Measurements from ENCODE around the gene CDH4. TPM values are rescaled to one million over a fixed set of nuclear protein-coding genes. Genes with fewer than 3 reads are reported as not detected.

CDH4 gene
- total and polyA plus RNA-seq, 2 donors (not counting 1 experiment from before 2014, with no cell fraction given), result not detected

- Histone ChIP-seq H3K79me2 (ENCODE audit: control insufficient read depth, insufficient read depth, low read length) (no peaks in the 10 kb centered on the region), H3K27ac (ENCODE audit: low read length in 2 of 2) (no peak overlapping the region), H3K4me3 (ENCODE audit: control extremely low read depth in 1 of 5, extremely low read depth in 1 of 5, insufficient read depth in 1 of 5, low read depth in 2 of 5, low read length in 4 of 5) (no peak overlapping the region), H2AFZ (ENCODE audit: insufficient read depth, low read depth, low read length, poor library complexity, severe bottlenecking) (no peak overlapping the region), H3K4me2 (replicated peaks; ENCODE audit: low read depth, low read length, poor library complexity, severe bottlenecking) (no peak overlapping the region), H3K27me3 (replicated peaks in 1 of 4; ENCODE audit: control extremely low read depth in 1 of 4, control insufficient read depth in 3 of 4, insufficient read depth in 4 of 4, low read length in 3 of 4) (no peaks in the 10 kb centered on the region), H4K20me1 (ENCODE audit: control insufficient read depth, insufficient read depth, low read length, poor library complexity, severe bottlenecking) (no peaks in the 10 kb centered on the region), H3K4me1 (ENCODE audit: control insufficient read depth in 2 of 2, insufficient read depth in 2 of 2, low read length in 2 of 2) (no peaks in the 10 kb centered on the region), H3K9me3 (ENCODE audit: control extremely low read depth in 1 of 3, control insufficient read depth in 2 of 3, insufficient read depth in 1 of 3, low read length in 2 of 3) (peaks cover 0 to 72% (median 10%) of the 10 kb centered on the region in 3 donors), H3K36me3 (replicated peaks in 1 of 2; ENCODE audit: control extremely low read depth in 1 of 2, control insufficient read depth in 1 of 2, extremely low read depth in 1 of 2, insufficient read depth in 2 of 2, low read length in 1 of 2) (no peaks in the 10 kb centered on the region), H3K9ac (ENCODE audit: low read length) (no peak overlapping the region)
- H3K4me1 Mint-ChIP-seq, result no peaks in the 10 kb centered on the region
- ATAC-seq (ENCODE audit: low read depth), result no peak
- 95% methylated on average over 6 of the region's 7 CpGs for WGBS (ENCODE audit: insufficient coverage)
- TF ChIP-seq EZH2 (IDR thresholded peaks at IDR 0.05; ENCODE audit: borderline replicate concordance, insufficient read depth, low read depth, low read length, poor library complexity, severe bottlenecking) (no peak), CTCF (IDR thresholded peaks at IDR 0.05) (no peak)
- H3K27ac Mint-ChIP-seq, result no peak overlapping the region
- intact Hi-C loops (cut with micrococcal nuclease), result no loop called here
- H3K4me3 Mint-ChIP-seq, result no peak overlapping the region
- H3K27me3 Mint-ChIP-seq, result no peaks in the 10 kb centered on the region
- peaks cover 21% of the 10 kb centered on the region for H3K9me3 Mint-ChIP-seq (ENCODE audit: insufficient read depth)
- ChIA-PET POLR2A (no interaction called here), CTCF (no interaction called here)
- no peak for DNase-seq
Measured at GRCh38 chr20:61593516-61593915, 341.5 kb downstream of the CDH4 start.

DNA sequence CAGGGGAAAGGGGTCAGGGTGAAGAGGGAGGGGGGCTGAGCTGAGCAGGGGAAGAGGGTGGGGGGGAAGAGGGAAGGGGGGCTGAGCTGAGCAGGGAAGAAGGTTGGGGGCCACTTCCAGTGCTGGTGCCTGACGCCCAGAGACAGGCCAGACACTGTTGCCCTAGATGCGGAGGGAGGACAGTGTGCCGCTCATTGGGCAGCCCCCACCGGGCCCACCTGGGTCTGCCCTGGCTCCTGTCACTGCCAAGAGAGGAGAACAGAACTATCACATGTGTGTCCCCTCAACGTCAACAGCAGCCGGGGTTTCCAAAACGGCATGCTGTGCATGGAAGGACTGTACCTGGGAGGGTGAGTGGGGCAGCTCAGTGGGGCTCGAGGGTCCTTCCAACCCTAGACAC, 342.1 kb downstream of the CDH4 start:
- H3K27ac Mint-ChIP-seq, result no peak overlapping the region
- no peak overlapping the region for H3K4me2 ChIP-seq (replicated peaks; ENCODE audit: low read depth, low read length, poor library complexity, severe bottlenecking)
- no peaks in the 10 kb centered on the region for H3K36me3 ChIP-seq (replicated peaks in 1 of 2; ENCODE audit: control extremely low read depth in 1 of 2, control insufficient read depth in 1 of 2, extremely low read depth in 1 of 2, insufficient read depth in 2 of 2, low read length in 1 of 2)
- ChIA-PET CTCF (no interaction called here), POLR2A (no interaction called here)
- ATAC-seq (ENCODE audit: low read depth), result no peak
- H2AFZ ChIP-seq (ENCODE audit: insufficient read depth, low read depth, low read length, poor library complexity, severe bottlenecking), result no peak overlapping the region
- H3K27me3 ChIP-seq (replicated peaks in 1 of 4; ENCODE audit: control extremely low read depth in 1 of 4, control insufficient read depth in 3 of 4, insufficient read depth in 4 of 4, low read length in 3 of 4), result no peaks in the 10 kb centered on the region
- WGBS (ENCODE audit: insufficient coverage), result 87% methylated on average over 8 of the region's 8 CpGs
- H3K4me3 Mint-ChIP-seq, result no peak overlapping the region
- intact Hi-C loops (cut with micrococcal nuclease), result no loop called here
- H3K4me1 ChIP-seq (ENCODE audit: control insufficient read depth in 2 of 2, insufficient read depth in 2 of 2, low read length in 2 of 2), result no peaks in the 10 kb centered on the region
- no peaks in the 10 kb centered on the region for H4K20me1 ChIP-seq (ENCODE audit: control insufficient read depth, insufficient read depth, low read length, poor library complexity, severe bottlenecking)
- H3K27me3 Mint-ChIP-seq, result no peaks in the 10 kb centered on the region
- no peak overlapping the region for H3K9ac ChIP-seq (ENCODE audit: low read length)
- TF ChIP-seq EZH2 (IDR thresholded peaks at IDR 0.05; ENCODE audit: borderline replicate concordance, insufficient read depth, low read depth, low read length, poor library complexity, severe bottlenecking) (no peak), CTCF (IDR thresholded peaks at IDR 0.05) (no peak)
- H3K79me2 ChIP-seq (ENCODE audit: control insufficient read depth, insufficient read depth, low read length), result no peaks in the 10 kb centered on the region
- no peak overlapping the region for H3K27ac ChIP-seq (ENCODE audit: low read length in 2 of 2)
- DNase-seq, result no peak
- H3K9me3 Mint-ChIP-seq (ENCODE audit: insufficient read depth), result peaks cover 21% of the 10 kb centered on the region
- no peaks in the 10 kb centered on the region for H3K4me1 Mint-ChIP-seq
- peaks cover 0 to 79% (median 10%) of the 10 kb centered on the region in 3 donors for H3K9me3 ChIP-seq (ENCODE audit: control extremely low read depth in 1 of 3, control insufficient read depth in 2 of 3, insufficient read depth in 1 of 3, low read length in 2 of 3)
- H3K4me3 ChIP-seq (ENCODE audit: control extremely low read depth in 1 of 5, extremely low read depth in 1 of 5, insufficient read depth in 1 of 5, low read depth in 2 of 5, low read length in 4 of 5), result no peak overlapping the region

Measured in B cell (primary cell).